OCI-LY1 (cell line): Measurements from ENCODE around the gene KLHDC8A.

Experiments used
- EZH2 ChIP-seq: fragments of 200-600 bp; sonication (generic), shearing (Covaris generic); IDR thresholded peaks from 2 replicates; pipeline ENCODE4 v1.8.0; 2017; ENCODE audit warnings: borderline replicate concordance, mixed run types, mild to moderate bottlenecking, antibody characterized with exemption, low read length, moderate library complexity, mixed read lengths
- TF ChIP-seq, protein P1 (sequence below): fragments of 200-600 bp; sonication (generic), shearing (Covaris generic); IDR thresholded peaks from 2 replicates; pipeline ENCODE4 v1.5.1; 2017; ENCODE audit warnings: mild to moderate bottlenecking, antibody characterized with exemption, low read length, moderate library complexity, mixed read lengths

DNA sequence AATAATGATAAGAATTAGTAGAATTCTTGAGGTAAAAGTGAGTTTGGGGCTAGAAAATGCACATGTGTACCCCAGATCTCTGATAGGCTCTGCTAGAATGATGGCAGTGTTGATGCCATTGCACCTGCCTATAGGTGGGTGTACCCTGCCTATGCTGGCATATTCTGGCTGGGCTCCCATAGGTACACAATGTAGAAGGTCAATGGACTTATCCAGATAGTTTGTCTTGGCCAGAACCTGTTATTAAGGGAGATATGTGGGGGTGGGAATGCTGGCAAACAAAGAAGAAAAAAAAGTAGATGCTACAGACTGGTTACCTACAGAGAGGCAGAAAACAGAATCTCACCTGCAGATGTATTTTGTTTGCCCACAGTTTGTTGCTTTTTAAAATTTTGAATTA lies 14.1 kb upstream of the KLHDC8A start:
- no peak for TF ChIP-seq EZH2
- TF ChIP-seq, protein P1, sequence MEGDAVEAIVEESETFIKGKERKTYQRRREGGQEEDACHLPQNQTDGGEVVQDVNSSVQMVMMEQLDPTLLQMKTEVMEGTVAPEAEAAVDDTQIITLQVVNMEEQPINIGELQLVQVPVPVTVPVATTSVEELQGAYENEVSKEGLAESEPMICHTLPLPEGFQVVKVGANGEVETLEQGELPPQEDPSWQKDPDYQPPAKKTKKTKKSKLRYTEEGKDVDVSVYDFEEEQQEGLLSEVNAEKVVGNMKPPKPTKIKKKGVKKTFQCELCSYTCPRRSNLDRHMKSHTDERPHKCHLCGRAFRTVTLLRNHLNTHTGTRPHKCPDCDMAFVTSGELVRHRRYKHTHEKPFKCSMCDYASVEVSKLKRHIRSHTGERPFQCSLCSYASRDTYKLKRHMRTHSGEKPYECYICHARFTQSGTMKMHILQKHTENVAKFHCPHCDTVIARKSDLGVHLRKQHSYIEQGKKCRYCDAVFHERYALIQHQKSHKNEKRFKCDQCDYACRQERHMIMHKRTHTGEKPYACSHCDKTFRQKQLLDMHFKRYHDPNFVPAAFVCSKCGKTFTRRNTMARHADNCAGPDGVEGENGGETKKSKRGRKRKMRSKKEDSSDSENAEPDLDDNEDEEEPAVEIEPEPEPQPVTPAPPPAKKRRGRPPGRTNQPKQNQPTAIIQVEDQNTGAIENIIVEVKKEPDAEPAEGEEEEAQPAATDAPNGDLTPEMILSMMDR, result no peak
